ENCODE measurements around the gene TPST2. TPM values are rescaled to one million over a fixed set of nuclear protein-coding genes. Genes with fewer than 3 reads are reported as not detected.

TPST2 gene
- total and polyA plus RNA-seq, 2 of the 4 experiments (the other 2 are of a cell fraction) = 42.5 to 63.6 TPM

- intact Hi-C loops (cut with micrococcal nuclease) (no loop called here), dilution Hi-C loops (cut with HindIII; ENCODE audit: low sequenced_read_pairs, unreplicated experiment) (no loop called here), in situ Hi-C loops (cut with MboI; ENCODE audit: low sequenced_read_pairs) (no loop called here)
- Histone ChIP-seq H3K4me3 (ENCODE audit: insufficient read depth, low read depth, low read length) (no peak overlapping the region), H3K36me3 (ENCODE audit: control insufficient read depth, insufficient read depth, low read length) (no peaks in the 10 kb centered on the region), H3K4me2 (ENCODE audit: low read depth, low read length) (no peak overlapping the region), H3K27me3 (ENCODE audit: control insufficient read depth, insufficient read depth, low read length) (peaks cover 17% of the 10 kb centered on the region), H3K56ac (ENCODE audit: extremely low read depth, insufficient read depth, low read length) (no peak overlapping the region), H2AK9ac (replicated peaks; ENCODE audit: low read depth, low read length, poor library complexity) (no peak overlapping the region), H4K5ac (ENCODE audit: low read depth, low read length) (no peak overlapping the region), H4K91ac (ENCODE audit: insufficient read depth, low read depth, low read length) (no peak overlapping the region), H3K9ac (ENCODE audit: low read depth, low read length) (no peak overlapping the region), H3K27ac (ENCODE audit: insufficient read depth, low read length) (no peak overlapping the region), H3K79me1 (ENCODE audit: low read depth in 1 of 2, low read length in 2 of 2) (no peaks in the 10 kb centered on the region), H2AFZ (replicated peaks; ENCODE audit: low read length, poor library complexity) (no peak overlapping the region), H2AK5ac (ENCODE audit: low read depth, low read length) (no peak overlapping the region), H2BK15ac (ENCODE audit: low read depth, low read length) (no peak overlapping the region), H2BK120ac (ENCODE audit: low read depth, low read length) (no peak overlapping the region), H3K9me3 (ENCODE audit: control insufficient read depth, insufficient read depth, low read length) (no peaks in the 10 kb centered on the region), H2BK20ac (ENCODE audit: low read depth, low read length) (no peak overlapping the region), H3K4ac (ENCODE audit: low read depth, low read length) (no peak overlapping the region), H4K20me1 (ENCODE audit: insufficient read depth, low read length) (no peaks in the 10 kb centered on the region), H3K23ac (ENCODE audit: low read depth, low read length) (no peak overlapping the region), H3K18ac (ENCODE audit: low read depth, low read length) (no peak overlapping the region), H3K14ac (replicated peaks; ENCODE audit: low read depth, low read length) (no peak overlapping the region), H4K8ac (ENCODE audit: low read depth in 2 of 2, low read length in 2 of 2) (no peak overlapping the region), H3K4me1 (ENCODE audit: control insufficient read depth, insufficient read depth, low read length) (no peaks in the 10 kb centered on the region), H3K9me1 (ENCODE audit: insufficient read depth, low read length) (no peaks in the 10 kb centered on the region), H2BK5ac (ENCODE audit: low read depth, low read length, poor library complexity, severe bottlenecking) (no peak overlapping the region)
- no peak for DNase-seq
- no TSS peak for BruUV-seq (replicated peaks)
- ChIA-PET CTCF (interaction anchor here (0.6 kb wide), 1 partner anchor 151 kb away, joined by 3 read pairs; no protein-coding TSS in a partner anchor), POLR2A (ENCODE audit: unreplicated experiment) (no interaction called here)
- no CpG with 5 or more reads among the region's 6 CpGs for WGBS, 2 experiments (ENCODE audit: extremely low coverage in 2 of 2, insufficient read length in 1 of 2)
- TF ChIP-seq RCOR1 (IDR thresholded peaks at IDR 0.05; ENCODE audit: insufficient replicate concordance, low read length) (no peak), CTCF (conservative IDR thresholded peaks at IDR 0.05; ENCODE audit: low read depth, low read length) (no peak), MAZ (IDR thresholded peaks at IDR 0.05; ENCODE audit: borderline replicate concordance, low read depth, low read length) (no peak), RAD21 (IDR thresholded peaks at IDR 0.05; ENCODE audit: low read length) (no peak), CHD1 (IDR thresholded peaks at IDR 0.05; ENCODE audit: low read depth, low read length) (no peak), MXI1 (IDR thresholded peaks at IDR 0.05; ENCODE audit: borderline replicate concordance, low read depth, low read length) (no peak), POLR2A (IDR thresholded peaks at IDR 0.05; ENCODE audit: low read depth, low read length) (no peak), USF2 (IDR thresholded peaks at IDR 0.05; ENCODE audit: low read depth, low read length) (no peak), FOS (IDR thresholded peaks at IDR 0.05; ENCODE audit: low read depth, low read length) (no peak), ELK1 (IDR thresholded peaks at IDR 0.05; ENCODE audit: borderline replicate concordance, low read depth, low read length) (no peak), SMC3 (IDR thresholded peaks at IDR 0.05; ENCODE audit: low read depth, low read length) (no peak), BHLHE40 (IDR thresholded peaks at IDR 0.05; ENCODE audit: low read depth, low read length) (no peak), RFX5 (IDR thresholded peaks at IDR 0.05; ENCODE audit: low read depth, low read length) (no peak), NFE2L2 (IDR thresholded peaks at IDR 0.05; ENCODE audit: low read depth, low read length) (no peak), MAFK (IDR thresholded peaks at IDR 0.05; ENCODE audit: low read depth, low read length) (no peak), CEBPB (IDR thresholded peaks at IDR 0.05; ENCODE audit: low read depth, low read length) (no peak)
- ATAC-seq (ENCODE audit: low read depth) = no peak
Measured at GRCh38 chr22:26619510-26619909, 29.6 kb upstream of the TPST2 start.
